HepG2 (cell line): ENCODE measurements around the gene SLC22A23. TPM values are rescaled to one million over a fixed set of nuclear protein-coding genes. Genes with fewer than 3 reads are reported as not detected.

ENCODE experiments used
- MZF1 ChIP-seq: sonication (generic); formaldehyde crosslinking; IDR thresholded peaks from 2 replicates; pipeline ENCODE4 v1.8.1; 2023; ENCODE audit warnings: mild to moderate bottlenecking, missing genetic modification reagents, borderline replicate concordance
- PHF21A ChIP-seq: sonication (generic); formaldehyde crosslinking; IDR thresholded peaks from 2 replicates; pipeline ENCODE4 v1.5.0; 2020; ENCODE audit warnings: mild to moderate bottlenecking, missing genetic modification reagents
- SUZ12 ChIP-seq: fragments of 150-350 bp; IDR thresholded peaks from 2 replicates; pipeline ENCODE4 v1.6.1; 2014; ENCODE audit warnings: low read depth, low read length
- TRIM24 ChIP-seq: sonication (generic); formaldehyde crosslinking; IDR thresholded peaks from 2 replicates; pipeline ENCODE4 v1.8.0; 2022; ENCODE audit warnings: mild to moderate bottlenecking, missing genetic modification reagents
- ZNF263 ChIP-seq: sonication (generic); formaldehyde crosslinking; IDR thresholded peaks from 2 replicates; pipeline ENCODE4 v1.4.0; 2020; ENCODE audit warnings: missing genetic modification reagents
- ZNF292 ChIP-seq: sonication (generic); formaldehyde crosslinking; IDR thresholded peaks from 2 replicates; pipeline ENCODE4 v1.8.1; 2022; ENCODE audit warnings: mild to moderate bottlenecking, low read depth, missing genetic modification reagents, borderline replicate concordance
- ZNF296 ChIP-seq: sonication (generic); formaldehyde crosslinking; conservative IDR thresholded peaks from 2 replicates; pipeline ENCODE4 v1.5.0; 2020; ENCODE audit warnings: mild to moderate bottlenecking, missing genetic modification reagents
- ZNF761 ChIP-seq: sonication (generic); formaldehyde crosslinking; conservative IDR thresholded peaks from 2 replicates; pipeline ENCODE4 v1.4.0; 2020; ENCODE audit warnings: mild to moderate bottlenecking, missing genetic modification reagents
- polyA plus RNA-seq, 8 experiments: library from polyadenylated mRNA; depleted of rRNA in 3 of 8; stranded (reverse) in 7 of 8; unstranded in 1 of 8; fragments of >200 nt; fragmentation: Illumina TruSeq in 4 of 8; extraction: Trizol in 4 of 8; gene quantifications; 2 replicates each; pipeline versions ENCODE4 v1.2.1 to v1.2.3, GENCODE V29; 2011 to 2016; ENCODE audit warnings: low read depth in 4 of 8, missing spikeins in 1 of 8, mixed read lengths in 1 of 8; ENCODE audit not compliant: insufficient read depth in 1 of 8
- total RNA-seq, 5 experiments: library from RNA; depleted of rRNA; stranded (reverse); fragments of >200 nt; fragmentation: Illumina TruSeq; extraction: Trizol; gene quantifications; 2 replicates each; pipeline ENCODE4 v1.2.3, GENCODE V29; 2016; ENCODE audit warnings: low read depth in 1 of 5
- TF ChIP-seq, protein P1 (sequence below): IDR thresholded peaks from 2 replicates; pipeline ENCODE4 v1.6.1; 2016; ENCODE audit warnings: low read depth
- TF ChIP-seq, protein P2 (sequence below): sonication (generic); formaldehyde crosslinking; IDR thresholded peaks from 2 replicates; pipeline ENCODE4 v1.9.0; 2022; ENCODE audit warnings: low read depth, missing genetic modification reagents
- TF ChIP-seq, protein P3 (sequence below): sonication (generic); formaldehyde crosslinking; IDR thresholded peaks from 2 replicates; pipeline ENCODE4 v1.8.1; 2023; ENCODE audit warnings: missing genetic modification reagents, inconsistent platforms, borderline replicate concordance
- TF ChIP-seq, protein P4 (sequence below): sonication (generic); formaldehyde crosslinking; IDR thresholded peaks from 2 replicates; pipeline ENCODE4 v1.8.1; 2022; ENCODE audit warnings: mild to moderate bottlenecking, missing genetic modification reagents
- TF ChIP-seq, protein P5 (sequence below): IDR thresholded peaks from 2 replicates; pipeline ENCODE4 v1.6.1; 2016; ENCODE audit warnings: low read depth, missing genetic modification reagents, missing compliant biosample characterization
- TF ChIP-seq, protein P6 (sequence below): sonication (generic); formaldehyde crosslinking; IDR thresholded peaks from 2 replicates; pipeline ENCODE4 v1.5.1; 2020; ENCODE audit warnings: mild to moderate bottlenecking, moderate library complexity, missing genetic modification reagents

The SLC22A23 gene
- total and polyA plus RNA-seq, 2 of the 13 experiments (the other 11 are each of a cell fraction or from before 2014, with no cell fraction given), result 11.8 to 17.5 TPM

DNA sequence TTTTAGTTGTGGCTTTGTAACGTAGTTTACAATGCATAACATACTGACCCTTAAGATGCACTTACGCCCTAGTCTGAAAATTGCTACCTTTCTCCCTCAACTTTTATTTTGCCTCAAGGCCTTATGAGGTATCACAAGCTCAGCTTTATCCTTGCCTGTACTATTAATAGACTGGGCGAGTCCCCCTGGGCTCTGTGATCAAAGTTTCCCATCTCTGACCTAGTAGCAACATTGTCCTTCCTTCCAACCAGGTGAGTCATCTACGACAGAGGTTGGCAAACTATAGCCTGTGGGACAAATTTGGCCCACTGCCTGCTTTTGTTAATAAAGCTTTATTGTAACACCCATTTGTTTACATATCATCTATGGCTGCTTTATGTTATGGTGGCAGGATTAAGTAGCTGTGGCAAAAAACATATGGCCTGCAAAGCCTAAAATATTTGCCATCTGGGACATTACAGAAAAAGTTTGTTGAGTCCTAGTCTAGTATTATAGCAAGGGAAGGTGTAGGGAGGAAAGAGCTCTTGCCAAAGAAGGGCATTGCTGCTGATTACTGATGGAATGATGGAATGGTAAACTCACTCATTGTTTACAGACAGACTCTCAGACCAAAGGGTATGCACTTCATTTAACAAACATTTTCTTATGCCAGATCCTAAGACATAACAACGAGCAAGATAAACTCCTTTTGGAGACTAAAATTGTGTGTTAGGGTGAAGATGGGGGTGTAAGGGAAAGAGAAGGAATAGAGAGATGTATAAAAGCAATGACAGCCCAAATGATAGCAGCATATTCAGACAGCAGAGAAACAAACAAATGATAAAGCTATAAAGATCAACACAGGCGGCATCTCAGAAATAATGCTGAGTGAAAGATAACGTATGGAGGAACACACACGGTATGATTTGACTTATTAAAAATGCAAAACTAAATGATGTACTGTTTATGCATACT, 74.2 kb downstream of the SLC22A23 start (continued):
- TF ChIP-seq MZF1 (CRISPR knock-in tag) (no peak), SUZ12 (no peak), PHF21A (CRISPR knock-in tag) (peak; percentile 64; the same call in 1 of the 2 replicates), TRIM24 (CRISPR knock-in tag) (no peak), ZNF296 (CRISPR knock-in tag) (no peak), ZNF292 (CRISPR knock-in tag) (no peak), ZNF263 (no peak), ZNF761 (CRISPR knock-in tag) (no peak)
- TF ChIP-seq, protein P1, sequence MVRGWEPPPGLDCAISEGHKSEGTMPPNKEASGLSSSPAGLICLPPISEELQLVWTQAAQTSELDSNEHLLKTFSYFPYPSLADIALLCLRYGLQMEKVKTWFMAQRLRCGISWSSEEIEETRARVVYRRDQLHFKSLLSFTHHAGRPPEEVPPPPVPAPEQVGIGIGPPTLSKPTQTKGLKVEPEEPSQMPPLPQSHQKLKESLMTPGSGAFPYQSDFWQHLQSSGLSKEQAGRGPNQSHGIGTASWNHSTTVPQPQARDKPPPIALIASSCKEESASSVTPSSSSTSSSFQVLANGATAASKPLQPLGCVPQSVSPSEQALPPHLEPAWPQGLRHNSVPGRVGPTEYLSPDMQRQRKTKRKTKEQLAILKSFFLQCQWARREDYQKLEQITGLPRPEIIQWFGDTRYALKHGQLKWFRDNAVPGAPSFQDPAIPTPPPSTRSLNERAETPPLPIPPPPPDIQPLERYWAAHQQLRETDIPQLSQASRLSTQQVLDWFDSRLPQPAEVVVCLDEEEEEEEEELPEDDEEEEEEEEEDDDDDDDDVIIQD (CRISPR knock-in tag), result peak; percentile 86
- TF ChIP-seq, protein P2, sequence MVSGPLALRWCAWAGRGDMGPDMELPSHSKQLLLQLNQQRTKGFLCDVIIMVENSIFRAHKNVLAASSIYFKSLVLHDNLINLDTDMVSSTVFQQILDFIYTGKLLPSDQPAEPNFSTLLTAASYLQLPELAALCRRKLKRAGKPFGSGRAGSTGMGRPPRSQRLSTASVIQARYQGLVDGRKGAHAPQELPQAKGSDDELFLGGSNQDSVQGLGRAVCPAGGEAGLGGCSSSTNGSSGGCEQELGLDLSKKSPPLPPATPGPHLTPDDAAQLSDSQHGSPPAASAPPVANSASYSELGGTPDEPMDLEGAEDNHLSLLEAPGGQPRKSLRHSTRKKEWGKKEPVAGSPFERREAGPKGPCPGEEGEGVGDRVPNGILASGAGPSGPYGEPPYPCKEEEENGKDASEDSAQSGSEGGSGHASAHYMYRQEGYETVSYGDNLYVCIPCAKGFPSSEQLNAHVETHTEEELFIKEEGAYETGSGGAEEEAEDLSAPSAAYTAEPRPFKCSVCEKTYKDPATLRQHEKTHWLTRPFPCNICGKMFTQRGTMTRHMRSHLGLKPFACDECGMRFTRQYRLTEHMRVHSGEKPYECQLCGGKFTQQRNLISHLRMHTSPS, result peak; percentile 85; the same call in 1 of the 2 replicates
- TF ChIP-seq, protein P3, sequence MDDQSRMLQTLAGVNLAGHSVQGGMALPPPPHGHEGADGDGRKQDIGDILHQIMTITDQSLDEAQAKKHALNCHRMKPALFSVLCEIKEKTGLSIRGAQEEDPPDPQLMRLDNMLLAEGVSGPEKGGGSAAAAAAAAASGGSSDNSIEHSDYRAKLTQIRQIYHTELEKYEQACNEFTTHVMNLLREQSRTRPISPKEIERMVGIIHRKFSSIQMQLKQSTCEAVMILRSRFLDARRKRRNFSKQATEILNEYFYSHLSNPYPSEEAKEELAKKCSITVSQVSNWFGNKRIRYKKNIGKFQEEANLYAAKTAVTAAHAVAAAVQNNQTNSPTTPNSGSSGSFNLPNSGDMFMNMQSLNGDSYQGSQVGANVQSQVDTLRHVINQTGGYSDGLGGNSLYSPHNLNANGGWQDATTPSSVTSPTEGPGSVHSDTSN, result no peak
- TF ChIP-seq, protein P4, sequence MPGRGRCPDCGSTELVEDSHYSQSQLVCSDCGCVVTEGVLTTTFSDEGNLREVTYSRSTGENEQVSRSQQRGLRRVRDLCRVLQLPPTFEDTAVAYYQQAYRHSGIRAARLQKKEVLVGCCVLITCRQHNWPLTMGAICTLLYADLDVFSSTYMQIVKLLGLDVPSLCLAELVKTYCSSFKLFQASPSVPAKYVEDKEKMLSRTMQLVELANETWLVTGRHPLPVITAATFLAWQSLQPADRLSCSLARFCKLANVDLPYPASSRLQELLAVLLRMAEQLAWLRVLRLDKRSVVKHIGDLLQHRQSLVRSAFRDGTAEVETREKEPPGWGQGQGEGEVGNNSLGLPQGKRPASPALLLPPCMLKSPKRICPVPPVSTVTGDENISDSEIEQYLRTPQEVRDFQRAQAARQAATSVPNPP, result no peak
- TF ChIP-seq, protein P5, sequence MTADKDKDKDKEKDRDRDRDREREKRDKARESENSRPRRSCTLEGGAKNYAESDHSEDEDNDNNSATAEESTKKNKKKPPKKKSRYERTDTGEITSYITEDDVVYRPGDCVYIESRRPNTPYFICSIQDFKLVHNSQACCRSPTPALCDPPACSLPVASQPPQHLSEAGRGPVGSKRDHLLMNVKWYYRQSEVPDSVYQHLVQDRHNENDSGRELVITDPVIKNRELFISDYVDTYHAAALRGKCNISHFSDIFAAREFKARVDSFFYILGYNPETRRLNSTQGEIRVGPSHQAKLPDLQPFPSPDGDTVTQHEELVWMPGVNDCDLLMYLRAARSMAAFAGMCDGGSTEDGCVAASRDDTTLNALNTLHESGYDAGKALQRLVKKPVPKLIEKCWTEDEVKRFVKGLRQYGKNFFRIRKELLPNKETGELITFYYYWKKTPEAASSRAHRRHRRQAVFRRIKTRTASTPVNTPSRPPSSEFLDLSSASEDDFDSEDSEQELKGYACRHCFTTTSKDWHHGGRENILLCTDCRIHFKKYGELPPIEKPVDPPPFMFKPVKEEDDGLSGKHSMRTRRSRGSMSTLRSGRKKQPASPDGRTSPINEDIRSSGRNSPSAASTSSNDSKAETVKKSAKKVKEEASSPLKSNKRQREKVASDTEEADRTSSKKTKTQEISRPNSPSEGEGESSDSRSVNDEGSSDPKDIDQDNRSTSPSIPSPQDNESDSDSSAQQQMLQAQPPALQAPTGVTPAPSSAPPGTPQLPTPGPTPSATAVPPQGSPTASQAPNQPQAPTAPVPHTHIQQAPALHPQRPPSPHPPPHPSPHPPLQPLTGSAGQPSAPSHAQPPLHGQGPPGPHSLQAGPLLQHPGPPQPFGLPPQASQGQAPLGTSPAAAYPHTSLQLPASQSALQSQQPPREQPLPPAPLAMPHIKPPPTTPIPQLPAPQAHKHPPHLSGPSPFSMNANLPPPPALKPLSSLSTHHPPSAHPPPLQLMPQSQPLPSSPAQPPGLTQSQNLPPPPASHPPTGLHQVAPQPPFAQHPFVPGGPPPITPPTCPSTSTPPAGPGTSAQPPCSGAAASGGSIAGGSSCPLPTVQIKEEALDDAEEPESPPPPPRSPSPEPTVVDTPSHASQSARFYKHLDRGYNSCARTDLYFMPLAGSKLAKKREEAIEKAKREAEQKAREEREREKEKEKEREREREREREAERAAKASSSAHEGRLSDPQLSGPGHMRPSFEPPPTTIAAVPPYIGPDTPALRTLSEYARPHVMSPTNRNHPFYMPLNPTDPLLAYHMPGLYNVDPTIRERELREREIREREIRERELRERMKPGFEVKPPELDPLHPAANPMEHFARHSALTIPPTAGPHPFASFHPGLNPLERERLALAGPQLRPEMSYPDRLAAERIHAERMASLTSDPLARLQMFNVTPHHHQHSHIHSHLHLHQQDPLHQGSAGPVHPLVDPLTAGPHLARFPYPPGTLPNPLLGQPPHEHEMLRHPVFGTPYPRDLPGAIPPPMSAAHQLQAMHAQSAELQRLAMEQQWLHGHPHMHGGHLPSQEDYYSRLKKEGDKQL, result 0 out of 2 replicates have a peak, but pooled peaks have one; percentile 15
- TF ChIP-seq, protein P6, sequence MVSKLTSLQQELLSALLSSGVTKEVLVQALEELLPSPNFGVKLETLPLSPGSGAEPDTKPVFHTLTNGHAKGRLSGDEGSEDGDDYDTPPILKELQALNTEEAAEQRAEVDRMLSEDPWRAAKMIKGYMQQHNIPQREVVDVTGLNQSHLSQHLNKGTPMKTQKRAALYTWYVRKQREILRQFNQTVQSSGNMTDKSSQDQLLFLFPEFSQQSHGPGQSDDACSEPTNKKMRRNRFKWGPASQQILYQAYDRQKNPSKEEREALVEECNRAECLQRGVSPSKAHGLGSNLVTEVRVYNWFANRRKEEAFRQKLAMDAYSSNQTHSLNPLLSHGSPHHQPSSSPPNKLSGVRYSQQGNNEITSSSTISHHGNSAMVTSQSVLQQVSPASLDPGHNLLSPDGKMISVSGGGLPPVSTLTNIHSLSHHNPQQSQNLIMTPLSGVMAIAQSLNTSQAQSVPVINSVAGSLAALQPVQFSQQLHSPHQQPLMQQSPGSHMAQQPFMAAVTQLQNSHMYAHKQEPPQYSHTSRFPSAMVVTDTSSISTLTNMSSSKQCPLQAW (CRISPR knock-in tag), result peak; percentile 75
